Measurements from ENCODE around the gene SPEF2. TPM values are rescaled to one million over a fixed set of nuclear protein-coding genes. Genes with fewer than 3 reads are reported as not detected.
A peak's percentile ranks its signal among the peaks of the same experiment; 100 is the strongest.

SPEF2 gene
- total RNA-seq, 3 donors from 2014 or later: 3.7 to 6.9 (median 4.2) TPM

- no peaks in the 10 kb centered on the region for H3K4me1 ChIP-seq (ENCODE audit: low read depth)
- intact Hi-C loops (cut with DNase I, micrococcal nuclease): no loop called here
- no peaks in the 10 kb centered on the region for H3K36me3 ChIP-seq (ENCODE audit: low read depth)
- ATAC-seq: no peak
- TF ChIP-seq, protein P1, sequence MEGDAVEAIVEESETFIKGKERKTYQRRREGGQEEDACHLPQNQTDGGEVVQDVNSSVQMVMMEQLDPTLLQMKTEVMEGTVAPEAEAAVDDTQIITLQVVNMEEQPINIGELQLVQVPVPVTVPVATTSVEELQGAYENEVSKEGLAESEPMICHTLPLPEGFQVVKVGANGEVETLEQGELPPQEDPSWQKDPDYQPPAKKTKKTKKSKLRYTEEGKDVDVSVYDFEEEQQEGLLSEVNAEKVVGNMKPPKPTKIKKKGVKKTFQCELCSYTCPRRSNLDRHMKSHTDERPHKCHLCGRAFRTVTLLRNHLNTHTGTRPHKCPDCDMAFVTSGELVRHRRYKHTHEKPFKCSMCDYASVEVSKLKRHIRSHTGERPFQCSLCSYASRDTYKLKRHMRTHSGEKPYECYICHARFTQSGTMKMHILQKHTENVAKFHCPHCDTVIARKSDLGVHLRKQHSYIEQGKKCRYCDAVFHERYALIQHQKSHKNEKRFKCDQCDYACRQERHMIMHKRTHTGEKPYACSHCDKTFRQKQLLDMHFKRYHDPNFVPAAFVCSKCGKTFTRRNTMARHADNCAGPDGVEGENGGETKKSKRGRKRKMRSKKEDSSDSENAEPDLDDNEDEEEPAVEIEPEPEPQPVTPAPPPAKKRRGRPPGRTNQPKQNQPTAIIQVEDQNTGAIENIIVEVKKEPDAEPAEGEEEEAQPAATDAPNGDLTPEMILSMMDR (IDR thresholded peaks at IDR 0.05): no peak
- no peak for DNase-seq
- H3K9me3 ChIP-seq: no peaks in the 10 kb centered on the region
- H3K4me3 ChIP-seq: no peak overlapping the region
Measured at GRCh38 chr5:35850967-35851680, 233.5 kb downstream of the SPEF2 start.

- no peaks in the 10 kb centered on the region for H3K36me3 ChIP-seq (ENCODE audit: low read depth)
- intact Hi-C loops (cut with DNase I, micrococcal nuclease): no loop called here
- DNase-seq (no peak), ATAC-seq (no peak)
- H3K9me3 ChIP-seq: no peaks in the 10 kb centered on the region
- TF ChIP-seq, protein P1 (IDR thresholded peaks at IDR 0.05): no peak
- H3K4me1 ChIP-seq (ENCODE audit: low read depth): no peaks in the 10 kb centered on the region
- H3K4me3 ChIP-seq: no peak overlapping the region
Measured at GRCh38 chr5:35852084-35852734, 234.5 kb downstream of the SPEF2 start.

- intact Hi-C loops (cut with DNase I, micrococcal nuclease): no loop called here
- ATAC-seq (no peak), DNase-seq (no peak)
- Histone ChIP-seq H3K9me3 (no peaks in the 10 kb centered on the region), H3K4me3 (no peak overlapping the region), H3K4me1 (ENCODE audit: low read depth) (no peaks in the 10 kb centered on the region), H3K36me3 (ENCODE audit: low read depth) (no peaks in the 10 kb centered on the region)
- TF ChIP-seq, protein P1 (IDR thresholded peaks at IDR 0.05): no peak
Measured at GRCh38 chr5:35852773-35853172, 235.1 kb downstream of the SPEF2 start.

GRCh38 chr5:35853631-35854030 is 236.0 kb downstream of the SPEF2 start:
- Histone ChIP-seq H3K4me1 (ENCODE audit: low read depth) (no peaks in the 10 kb centered on the region), H3K9me3 (no peaks in the 10 kb centered on the region), H3K36me3 (ENCODE audit: low read depth) (no peaks in the 10 kb centered on the region), H3K4me3 (no peak overlapping the region)
- peak in 1 of 3 donors; percentile 55 for DNase-seq
- peak; percentile 65 for ATAC-seq
- TF ChIP-seq, protein P1 (IDR thresholded peaks at IDR 0.05): no peak
- intact Hi-C loops (cut with DNase I, micrococcal nuclease): no loop called here

- TF ChIP-seq, protein P1 (IDR thresholded peaks at IDR 0.05): no peak
- Histone ChIP-seq H3K36me3 (ENCODE audit: low read depth) (no peaks in the 10 kb centered on the region), H3K4me3 (no peak overlapping the region), H3K4me1 (ENCODE audit: low read depth) (no peaks in the 10 kb centered on the region), H3K9me3 (no peaks in the 10 kb centered on the region)
- intact Hi-C loops (cut with DNase I, micrococcal nuclease): no loop called here
- ATAC-seq (peak; percentile 72), DNase-seq (peak in 1 of 3 donors; percentile 22)
Measured at GRCh38 chr5:35854248-35854647, 236.6 kb downstream of the SPEF2 start.
